ENCODE results near the gene CMTR2. TPM values are rescaled to one million over a fixed set of nuclear protein-coding genes. Genes with fewer than 3 reads are reported as not detected.

Gene CMTR2
- total and polyA plus RNA-seq, 2 experiments from 2014 or later = 11.4 to 43.2 TPM

DNA sequence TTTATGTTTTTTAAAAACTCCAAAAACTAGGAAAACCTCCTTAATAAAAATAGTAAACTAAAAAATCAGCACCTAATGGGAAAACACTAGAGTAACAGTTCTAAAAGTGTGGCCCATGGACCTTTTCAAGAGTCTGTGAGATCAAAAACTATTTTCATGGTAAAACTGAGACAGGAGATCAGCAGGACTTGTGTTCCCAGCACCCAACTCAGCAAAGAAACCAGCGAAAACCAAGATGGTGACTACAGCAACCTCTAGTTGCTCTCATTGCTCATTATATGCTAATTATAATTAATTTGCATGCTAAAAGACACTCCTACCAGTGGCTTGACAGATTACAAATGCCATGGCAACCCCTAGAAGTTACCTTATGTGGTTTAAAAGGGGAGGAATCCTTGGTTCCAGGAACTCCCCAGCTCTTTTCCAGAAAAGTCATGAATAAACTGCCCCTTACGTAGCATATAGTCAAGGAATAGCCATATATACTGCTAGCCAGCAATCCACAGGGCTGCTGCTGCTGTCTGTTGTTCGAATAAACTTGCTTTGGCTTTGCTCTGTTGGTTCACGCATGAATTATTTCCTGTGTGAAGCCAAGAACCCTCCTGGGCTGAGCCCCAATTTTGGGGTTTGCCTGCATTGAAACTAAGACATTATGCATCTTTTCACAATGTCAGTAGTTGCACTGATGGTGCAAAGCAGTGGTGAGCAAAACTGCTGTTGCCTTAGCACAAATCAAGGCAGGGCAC, 12.4 kb downstream of the CMTR2 start:
- Histone ChIP-seq H2AFZ (no peak overlapping the region), H3K4me1 (ENCODE audit: insufficient read depth) (no peaks in the 10 kb centered on the region), H3K79me2 (no peaks in the 10 kb centered on the region), H3K27me3 (no peaks in the 10 kb centered on the region), H3K27ac (no peak overlapping the region), H3K4me2 (no peak overlapping the region), H4K20me1 (ENCODE audit: insufficient read depth, poor library complexity, severe bottlenecking) (no peaks in the 10 kb centered on the region), H3K9me2 (replicated peaks; ENCODE audit: insufficient read depth) (no peaks in the 10 kb centered on the region), H3K36me3 (replicated peaks; ENCODE audit: insufficient read depth, low read depth) (no peaks in the 10 kb centered on the region), H3K9me3 (ENCODE audit: low read depth) (no peaks in the 10 kb centered on the region), H3K4me3 (no peak overlapping the region)
- 92% methylated on average over 4 of the region's 4 CpGs for WGBS (ENCODE audit: low lambda C conversion rate, missing lambda C conversion rate)
- no peak for DNase-seq (ENCODE audit: low spot score)
- TF ChIP-seq EZH2phosphoT487 (IDR thresholded peaks at IDR 0.05; ENCODE audit: low read depth, severe bottlenecking, unreplicated experiment) = no peak
- no peak for TF ChIP-seq EZH2 (IDR thresholded peaks at IDR 0.05; ENCODE audit: borderline replicate concordance)
- TF ChIP-seq CTCF (IDR thresholded peaks at IDR 0.05; ENCODE audit: poor library complexity) = no peak

DNA sequence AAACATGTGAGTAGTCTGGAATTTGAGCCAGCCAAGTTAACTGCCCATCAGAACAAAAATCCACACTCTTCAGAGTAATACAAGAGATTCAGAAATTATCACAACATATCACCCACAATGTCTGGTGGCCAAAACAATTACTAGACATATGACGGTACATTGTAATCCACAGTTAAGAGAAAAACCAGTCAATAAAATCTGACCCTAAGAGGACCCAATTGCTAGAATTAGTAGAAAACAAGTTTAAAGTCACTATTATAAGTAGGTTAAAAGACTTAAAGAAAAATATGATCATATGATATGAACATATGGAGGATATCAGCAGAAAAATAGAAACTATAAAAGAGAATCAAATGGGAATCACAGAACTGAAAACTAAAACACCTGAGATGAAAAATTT, 15.8 kb downstream of the CMTR2 start:
- Histone ChIP-seq H3K9me2 (replicated peaks; ENCODE audit: insufficient read depth) (no peaks in the 10 kb centered on the region), H3K9me3 (ENCODE audit: low read depth) (no peaks in the 10 kb centered on the region), H4K20me1 (ENCODE audit: insufficient read depth, poor library complexity, severe bottlenecking) (no peaks in the 10 kb centered on the region), H3K4me3 (no peak overlapping the region), H3K4me2 (no peak overlapping the region), H2AFZ (no peak overlapping the region), H3K4me1 (ENCODE audit: insufficient read depth) (no peaks in the 10 kb centered on the region), H3K27ac (no peak overlapping the region), H3K36me3 (replicated peaks; ENCODE audit: insufficient read depth, low read depth) (no peaks in the 10 kb centered on the region), H3K27me3 (no peaks in the 10 kb centered on the region), H3K79me2 (no peaks in the 10 kb centered on the region)
- no peak for DNase-seq (ENCODE audit: low spot score)
- TF ChIP-seq CTCF (IDR thresholded peaks at IDR 0.05; ENCODE audit: poor library complexity) (no peak), EZH2phosphoT487 (IDR thresholded peaks at IDR 0.05; ENCODE audit: low read depth, severe bottlenecking, unreplicated experiment) (no peak), EZH2 (IDR thresholded peaks at IDR 0.05; ENCODE audit: borderline replicate concordance) (no peak)
- 97% methylated on average over 1 of the region's 1 CpG for WGBS (ENCODE audit: low lambda C conversion rate, missing lambda C conversion rate)

- no peak overlapping the region for H2AFZ ChIP-seq
- H3K27ac ChIP-seq = no peak overlapping the region
- H3K4me3 ChIP-seq = no peak overlapping the region
- H3K9me3 ChIP-seq (ENCODE audit: low read depth) = no peaks in the 10 kb centered on the region
- DNase-seq (ENCODE audit: low spot score) = no peak
- no peaks in the 10 kb centered on the region for H3K4me1 ChIP-seq (ENCODE audit: insufficient read depth)
- no peaks in the 10 kb centered on the region for H3K79me2 ChIP-seq
- H3K36me3 ChIP-seq (replicated peaks; ENCODE audit: insufficient read depth, low read depth) = no peaks in the 10 kb centered on the region
- H3K4me2 ChIP-seq = no peak overlapping the region
- no peaks in the 10 kb centered on the region for H3K9me2 ChIP-seq (replicated peaks; ENCODE audit: insufficient read depth)
- TF ChIP-seq EZH2 (IDR thresholded peaks at IDR 0.05; ENCODE audit: borderline replicate concordance) (no peak), EZH2phosphoT487 (IDR thresholded peaks at IDR 0.05; ENCODE audit: low read depth, severe bottlenecking, unreplicated experiment) (no peak), CTCF (IDR thresholded peaks at IDR 0.05; ENCODE audit: poor library complexity) (no peak)
- WGBS (ENCODE audit: low lambda C conversion rate, missing lambda C conversion rate) = 64% methylated on average over 3 of the region's 3 CpGs
- H3K27me3 ChIP-seq = no peaks in the 10 kb centered on the region
- no peaks in the 10 kb centered on the region for H4K20me1 ChIP-seq (ENCODE audit: insufficient read depth, poor library complexity, severe bottlenecking)
Measured at GRCh38 chr16:71264299-71264698, 24.9 kb downstream of the CMTR2 start.

Measured in hepatocyte (in vitro differentiated cells).